Prostate gland (tissue), 2 donors: ENCODE results near the gene CHSY1.

ENCODE experiments used
- CTCF ChIP-seq, 4 experiments: fragments of 200-600 bp in 2 of 4; fragments of 450-650 bp in 2 of 4; sonication (generic) in 2 of 4; IDR thresholded peaks; 1 replicate in 3 of 4; 2 replicates in 1 of 4; pipeline ENCODE4 v1.5.1; 2016 to 2019; ENCODE audit warnings: antibody characterized with exemption in 4 of 4, mild to moderate bottlenecking in 2 of 4, moderate library complexity in 2 of 4
- POLR2A ChIP-seq: fragments of 450-650 bp; IDR thresholded peaks from one replicate; pipeline ENCODE4 v1.6.1; 2016; ENCODE audit warnings: antibody characterized with exemption, mild to moderate bottlenecking
- POLR2AphosphoS5 ChIP-seq: sonication (generic); formaldehyde crosslinking; IDR thresholded peaks from one replicate; pipeline ENCODE4 v1.6.1; 2017; ENCODE audit warnings: antibody characterized with exemption

GRCh38 chr15:101239724-101240136, 12.1 kb downstream of the CHSY1 start:
- TF ChIP-seq POLR2A (no peak), CTCF (IDR thresholded peaks at IDR 0.05) (no peak), POLR2AphosphoS5 (no peak)
